Measurements from ENCODE around the gene KIF4A.

DNA sequence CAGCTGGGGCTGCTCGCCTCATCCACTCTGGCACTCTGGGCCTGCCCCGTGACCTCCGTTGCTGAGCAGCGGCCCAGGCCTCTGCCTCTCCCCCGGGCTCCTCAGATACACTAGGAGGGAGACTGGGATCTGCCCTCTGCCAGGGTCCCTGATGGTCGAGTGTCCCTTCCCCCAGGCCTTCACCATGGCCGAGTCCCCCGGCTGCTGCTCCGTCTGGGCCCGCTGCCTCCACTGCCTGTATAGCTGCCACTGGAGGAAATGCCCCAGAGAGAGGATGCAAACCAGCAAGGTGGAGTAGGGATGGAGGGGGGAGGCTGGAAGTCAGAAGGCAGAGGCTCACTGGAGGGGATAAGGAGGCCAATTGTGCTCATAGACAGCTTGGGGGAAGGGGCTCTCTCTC is 134.9 kb downstream of the KIF4A start:
- TF ChIP-seq, protein P1, sequence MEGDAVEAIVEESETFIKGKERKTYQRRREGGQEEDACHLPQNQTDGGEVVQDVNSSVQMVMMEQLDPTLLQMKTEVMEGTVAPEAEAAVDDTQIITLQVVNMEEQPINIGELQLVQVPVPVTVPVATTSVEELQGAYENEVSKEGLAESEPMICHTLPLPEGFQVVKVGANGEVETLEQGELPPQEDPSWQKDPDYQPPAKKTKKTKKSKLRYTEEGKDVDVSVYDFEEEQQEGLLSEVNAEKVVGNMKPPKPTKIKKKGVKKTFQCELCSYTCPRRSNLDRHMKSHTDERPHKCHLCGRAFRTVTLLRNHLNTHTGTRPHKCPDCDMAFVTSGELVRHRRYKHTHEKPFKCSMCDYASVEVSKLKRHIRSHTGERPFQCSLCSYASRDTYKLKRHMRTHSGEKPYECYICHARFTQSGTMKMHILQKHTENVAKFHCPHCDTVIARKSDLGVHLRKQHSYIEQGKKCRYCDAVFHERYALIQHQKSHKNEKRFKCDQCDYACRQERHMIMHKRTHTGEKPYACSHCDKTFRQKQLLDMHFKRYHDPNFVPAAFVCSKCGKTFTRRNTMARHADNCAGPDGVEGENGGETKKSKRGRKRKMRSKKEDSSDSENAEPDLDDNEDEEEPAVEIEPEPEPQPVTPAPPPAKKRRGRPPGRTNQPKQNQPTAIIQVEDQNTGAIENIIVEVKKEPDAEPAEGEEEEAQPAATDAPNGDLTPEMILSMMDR (CRISPR knock-in tag; IDR thresholded peaks at IDR 0.05) = no peak
- TF ChIP-seq AHR (CRISPR knock-in tag; IDR thresholded peaks at IDR 0.05) (no peak), SUZ12 (IDR thresholded peaks at IDR 0.05; ENCODE audit: low read depth, low read length) (no peak), PRPF4 (IDR thresholded peaks at IDR 0.05; ENCODE audit: low read depth, low read length, poor library complexity, severe bottlenecking) (no peak), BHLHE40 (IDR thresholded peaks at IDR 0.05; ENCODE audit: low read length) (no peak), CEBPB (IDR thresholded peaks at IDR 0.05; ENCODE audit: borderline replicate concordance, low read depth, low read length) (no peak), SRSF1 (optimal IDR thresholded peaks at IDR 0.05; ENCODE audit: low read depth, low read length) (no peak), ZMYM2 (CRISPR knock-in tag; IDR thresholded peaks at IDR 0.05) (no peak)
- TF ChIP-seq, protein P2, sequence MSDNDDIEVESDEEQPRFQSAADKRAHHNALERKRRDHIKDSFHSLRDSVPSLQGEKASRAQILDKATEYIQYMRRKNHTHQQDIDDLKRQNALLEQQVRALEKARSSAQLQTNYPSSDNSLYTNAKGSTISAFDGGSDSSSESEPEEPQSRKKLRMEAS (IDR thresholded peaks at IDR 0.05) = no peak
- TF ChIP-seq, protein P3, sequence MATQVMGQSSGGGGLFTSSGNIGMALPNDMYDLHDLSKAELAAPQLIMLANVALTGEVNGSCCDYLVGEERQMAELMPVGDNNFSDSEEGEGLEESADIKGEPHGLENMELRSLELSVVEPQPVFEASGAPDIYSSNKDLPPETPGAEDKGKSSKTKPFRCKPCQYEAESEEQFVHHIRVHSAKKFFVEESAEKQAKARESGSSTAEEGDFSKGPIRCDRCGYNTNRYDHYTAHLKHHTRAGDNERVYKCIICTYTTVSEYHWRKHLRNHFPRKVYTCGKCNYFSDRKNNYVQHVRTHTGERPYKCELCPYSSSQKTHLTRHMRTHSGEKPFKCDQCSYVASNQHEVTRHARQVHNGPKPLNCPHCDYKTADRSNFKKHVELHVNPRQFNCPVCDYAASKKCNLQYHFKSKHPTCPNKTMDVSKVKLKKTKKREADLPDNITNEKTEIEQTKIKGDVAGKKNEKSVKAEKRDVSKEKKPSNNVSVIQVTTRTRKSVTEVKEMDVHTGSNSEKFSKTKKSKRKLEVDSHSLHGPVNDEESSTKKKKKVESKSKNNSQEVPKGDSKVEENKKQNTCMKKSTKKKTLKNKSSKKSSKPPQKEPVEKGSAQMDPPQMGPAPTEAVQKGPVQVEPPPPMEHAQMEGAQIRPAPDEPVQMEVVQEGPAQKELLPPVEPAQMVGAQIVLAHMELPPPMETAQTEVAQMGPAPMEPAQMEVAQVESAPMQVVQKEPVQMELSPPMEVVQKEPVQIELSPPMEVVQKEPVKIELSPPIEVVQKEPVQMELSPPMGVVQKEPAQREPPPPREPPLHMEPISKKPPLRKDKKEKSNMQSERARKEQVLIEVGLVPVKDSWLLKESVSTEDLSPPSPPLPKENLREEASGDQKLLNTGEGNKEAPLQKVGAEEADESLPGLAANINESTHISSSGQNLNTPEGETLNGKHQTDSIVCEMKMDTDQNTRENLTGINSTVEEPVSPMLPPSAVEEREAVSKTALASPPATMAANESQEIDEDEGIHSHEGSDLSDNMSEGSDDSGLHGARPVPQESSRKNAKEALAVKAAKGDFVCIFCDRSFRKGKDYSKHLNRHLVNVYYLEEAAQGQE (IDR thresholded peaks at IDR 0.05; ENCODE audit: borderline replicate concordance in 1 of 2, low read depth in 1 of 2, low read length in 2 of 2) = no peak
- TF ChIP-seq, protein P4, sequence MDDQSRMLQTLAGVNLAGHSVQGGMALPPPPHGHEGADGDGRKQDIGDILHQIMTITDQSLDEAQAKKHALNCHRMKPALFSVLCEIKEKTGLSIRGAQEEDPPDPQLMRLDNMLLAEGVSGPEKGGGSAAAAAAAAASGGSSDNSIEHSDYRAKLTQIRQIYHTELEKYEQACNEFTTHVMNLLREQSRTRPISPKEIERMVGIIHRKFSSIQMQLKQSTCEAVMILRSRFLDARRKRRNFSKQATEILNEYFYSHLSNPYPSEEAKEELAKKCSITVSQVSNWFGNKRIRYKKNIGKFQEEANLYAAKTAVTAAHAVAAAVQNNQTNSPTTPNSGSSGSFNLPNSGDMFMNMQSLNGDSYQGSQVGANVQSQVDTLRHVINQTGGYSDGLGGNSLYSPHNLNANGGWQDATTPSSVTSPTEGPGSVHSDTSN (CRISPR knock-in tag; IDR thresholded peaks at IDR 0.05; ENCODE audit: borderline replicate concordance) = no peak

Measured in HepG2 (cell line).